ENCODE results near the gene PKD2L1. TPM values are rescaled to one million over a fixed set of nuclear protein-coding genes. Genes with fewer than 3 reads are reported as not detected.

PKD2L1 gene
- total and polyA plus RNA-seq, 2 donors (not counting 1 experiment from before 2014, with no cell fraction given): 0.37 TPM; not detected in 1

- Mint-ChIP-seq H3K27ac (no peak overlapping the region), H3K27me3 (peaks cover 34% of the 10 kb centered on the region)
- POLR2A ChIA-PET: no interaction called here
Observed at GRCh38 chr10:100333661-100334440, 3.8 kb upstream of the PKD2L1 start.

More at GRCh38 chr10:100333661-100334440, 3.8 kb upstream of the PKD2L1 start:
- no peaks in the 10 kb centered on the region for H3K9me3 Mint-ChIP-seq (ENCODE audit: insufficient read depth)
- no peak overlapping the region for H3K4me2 ChIP-seq (replicated peaks; ENCODE audit: low read depth, low read length, poor library complexity, severe bottlenecking)
- no peaks in the 10 kb centered on the region for H3K36me3 ChIP-seq (replicated peaks in 1 of 2; ENCODE audit: control extremely low read depth in 1 of 2, control insufficient read depth in 1 of 2, extremely low read depth in 1 of 2, insufficient read depth in 2 of 2, low read length in 1 of 2)
- H2AFZ ChIP-seq (ENCODE audit: insufficient read depth, low read depth, low read length, poor library complexity, severe bottlenecking): no peak overlapping the region
- H3K79me2 ChIP-seq (ENCODE audit: control insufficient read depth, insufficient read depth, low read length): no peaks in the 10 kb centered on the region
- intact Hi-C loops (cut with micrococcal nuclease): no loop called here
- no peak for DNase-seq
- peaks cover 6 to 8% of the 10 kb centered on the region in 2 donors for H3K4me1 ChIP-seq (ENCODE audit: control insufficient read depth in 2 of 2, insufficient read depth in 2 of 2, low read length in 2 of 2)
- ATAC-seq (ENCODE audit: low read depth): no peak
- CTCF ChIA-PET: interaction anchor here (0.6 to 1.5 kb wide), 5 partner anchors 14 to 185 kb away, joined by 3 to 5 read pairs (median 4); no protein-coding TSS in a partner anchor
- H3K4me3 ChIP-seq (ENCODE audit: control extremely low read depth in 1 of 5, extremely low read depth in 1 of 5, insufficient read depth in 1 of 5, low read depth in 2 of 5, low read length in 4 of 5): no peak overlapping the region
- no peak overlapping the region for H3K4me3 Mint-ChIP-seq
- H3K27me3 ChIP-seq (replicated peaks in 1 of 4; ENCODE audit: control extremely low read depth in 1 of 4, control insufficient read depth in 3 of 4, insufficient read depth in 4 of 4, low read length in 3 of 4): peaks cover 0 to 8% (median 0%) of the 10 kb centered on the region in 4 experiments
- no peak overlapping the region for H3K27ac ChIP-seq (ENCODE audit: low read length in 2 of 2)
- peaks cover 6% of the 10 kb centered on the region for H3K4me1 Mint-ChIP-seq
- no peaks in the 10 kb centered on the region for H3K9me3 ChIP-seq (ENCODE audit: control extremely low read depth in 1 of 3, control insufficient read depth in 2 of 3, insufficient read depth in 1 of 3, low read length in 2 of 3)
- WGBS (ENCODE audit: insufficient coverage): 100% methylated on average over 2 of the region's 2 CpGs
- H3K9ac ChIP-seq (ENCODE audit: low read length): no peak overlapping the region
- no peaks in the 10 kb centered on the region for H4K20me1 ChIP-seq (ENCODE audit: control insufficient read depth, insufficient read depth, low read length, poor library complexity, severe bottlenecking)
- TF ChIP-seq EZH2 (IDR thresholded peaks at IDR 0.05; ENCODE audit: borderline replicate concordance, insufficient read depth, low read depth, low read length, poor library complexity, severe bottlenecking): no peak
- no peak for TF ChIP-seq CTCF (IDR thresholded peaks at IDR 0.05)

All from B cell (primary cell).